Measurements from ENCODE around the gene PLCB2. TPM values are rescaled to one million over a fixed set of nuclear protein-coding genes. Genes with fewer than 3 reads are reported as not detected.

The PLCB2 gene
- total RNA-seq, 1 experiment from 2014 or later: 7.4 TPM

GRCh38 chr15:40275954-40276353 lies 31.8 kb downstream of the PLCB2 start:
- Histone ChIP-seq H3K4ac (ENCODE audit: low read depth, low read length) (no peak overlapping the region), H2BK5ac (ENCODE audit: insufficient read length, low read length) (no peak overlapping the region), H4K91ac (ENCODE audit: insufficient read length, low read depth, low read length) (no peak overlapping the region), H3K4me1 (ENCODE audit: insufficient read depth, low read length) (no peaks in the 10 kb centered on the region), H3K14ac (ENCODE audit: insufficient read depth, low read length) (no peak overlapping the region), H4K8ac (replicated peaks; ENCODE audit: insufficient read length, low read depth, low read length) (no peak overlapping the region), H3K9me3 (ENCODE audit: control insufficient read depth, low read depth, low read length) (no peaks in the 10 kb centered on the region), H3T11ph (ENCODE audit: low read length) (no peak overlapping the region), H3K27ac (ENCODE audit: insufficient read length, low read depth, low read length) (no peak overlapping the region), H3K79me2 (ENCODE audit: insufficient read depth, low read length) (no peaks in the 10 kb centered on the region), H3K18ac (ENCODE audit: insufficient read length, low read depth, low read length) (no peak overlapping the region), H3K4me2 (ENCODE audit: insufficient read depth, insufficient read length, low read length) (no peak overlapping the region), H4K5ac (ENCODE audit: insufficient read length, low read depth, low read length) (no peak overlapping the region), H3K23ac (ENCODE audit: insufficient read length, low read depth, low read length) (no peak overlapping the region), H3K27me3 (ENCODE audit: insufficient read depth, low read length) (peaks cover 10% of the 10 kb centered on the region; the same call in 1 of the 2 replicates), H2BK120ac (ENCODE audit: low read depth, low read length, poor library complexity, severe bottlenecking) (no peak overlapping the region), H2BK20ac (ENCODE audit: low read depth, low read length, poor library complexity, severe bottlenecking) (no peak overlapping the region), H3K79me1 (ENCODE audit: insufficient read depth, low read depth, low read length, poor library complexity, severe bottlenecking) (no peaks in the 10 kb centered on the region), H2BK12ac (ENCODE audit: insufficient read length, low read depth, low read length) (no peak overlapping the region), H3K56ac (ENCODE audit: insufficient read length, low read depth, low read length) (no peak overlapping the region), H2AK5ac (ENCODE audit: insufficient read length, low read length) (no peak overlapping the region), H3K23me2 (ENCODE audit: insufficient read length, low read depth, low read length, poor library complexity, severe bottlenecking) (peaks cover 6% of the 10 kb centered on the region), H2AFZ (ENCODE audit: low read length) (no peak overlapping the region), H3K9ac (ENCODE audit: extremely low read depth, insufficient read length, low read length) (no peak overlapping the region), H4K20me1 (ENCODE audit: control insufficient read depth, insufficient read depth, insufficient read length) (no peaks in the 10 kb centered on the region), H2BK15ac (ENCODE audit: low read depth, low read length) (no peak overlapping the region)
- no peak for DNase-seq
- peaks cover 33% of the 10 kb centered on the region for H3K27me3 Mint-ChIP-seq (ENCODE audit: low read depth)
- H3K4me1 Mint-ChIP-seq: peaks cover 10 to 54% of the 10 kb centered on the region in 2 experiments
- no peak for TF ChIP-seq CTCF (conservative IDR thresholded peaks at IDR 0.05)
- no peak overlapping the region for H3K4me3 Mint-ChIP-seq
- H3K9me3 Mint-ChIP-seq: no peaks in the 10 kb centered on the region; a peak in 1 of 5 replicates
- H3K36me3 Mint-ChIP-seq (ENCODE audit: insufficient read depth in 1 of 3, low read depth in 3 of 3): peaks cover 0 to 11% (median 2%) of the 10 kb centered on the region in 3 experiments; a peak in 2 of 7 replicates
- WGBS (ENCODE audit: extremely low coverage, insufficient read length, low lambda C conversion rate): no CpG with 5 or more reads among the region's 7 CpGs
- H3K27ac Mint-ChIP-seq: no peak overlapping the region; a peak in 1 of 7 replicates

Data from H9 (cell line).